GM23338 (cell line): ENCODE data around the gene RNF141. TPM values are rescaled to one million over a fixed set of nuclear protein-coding genes. Genes with fewer than 3 reads are reported as not detected.

Source experiments
- ATAC-seq: fragments of 200-7000 bp; cut with Tn5 transposase; 3 replicates; pipeline ENCODE4 v1.9.1; 2020
- DNase-seq: peaks from one replicate; pipeline ENCODE4 v3.0.0-alpha.2; 2015; ENCODE audit warnings: low spot score
- H2AFZ ChIP-seq: fragments of 200-600 bp; sonication (generic); 2 replicates; pipeline ENCODE4 v1.8.0; 2016; ENCODE audit warnings: antibody characterized with exemption, mild to moderate bottlenecking, moderate library complexity
- H3F3A ChIP-seq: fragments of 200-600 bp; sonication (generic); replicated peaks from 2 replicates; pipeline ENCODE4 v1.8.0; 2017; ENCODE audit warnings: antibody characterized with exemption, mixed run types, low read depth
- H3K27ac ChIP-seq: fragments of 200-600 bp; sonication (generic); 2 replicates; pipeline ENCODE4 v1.6.1; 2016; ENCODE audit warnings: low read depth
- H3K27me3 ChIP-seq: fragments of 200-600 bp; sonication (generic); 2 replicates; pipeline ENCODE4 v1.8.0; 2016; ENCODE audit warnings: mild to moderate bottlenecking, mixed run types, moderate library complexity; ENCODE audit not compliant: insufficient read depth
- H3K36me3 ChIP-seq: fragments of 200-600 bp; sonication (generic); 2 replicates; pipeline ENCODE4 v1.8.0; 2016; ENCODE audit warnings: mild to moderate bottlenecking; ENCODE audit not compliant: insufficient read depth
- H3K4me1 ChIP-seq: fragments of 200-600 bp; sonication (generic); 2 replicates; pipeline ENCODE4 v1.8.0; 2016; ENCODE audit warnings: mild to moderate bottlenecking, moderate library complexity; ENCODE audit not compliant: insufficient read depth
- H3K4me2 ChIP-seq: fragments of 200-600 bp; sonication (generic); 2 replicates; pipeline ENCODE4 v1.7.1; 2017; ENCODE audit warnings: mixed run types
- H3K4me3 ChIP-seq: fragments of 200-600 bp; sonication (generic); 2 replicates; pipeline ENCODE4 v1.6.1; 2016; ENCODE audit warnings: mixed run types
- H3K79me2 ChIP-seq: fragments of 200-600 bp; sonication (generic); replicated peaks from 2 replicates; pipeline ENCODE4 v1.8.0; 2017; ENCODE audit warnings: mild to moderate bottlenecking; ENCODE audit not compliant: insufficient read depth
- H3K9me2 ChIP-seq: fragments of 200-600 bp; sonication (generic); 2 replicates; pipeline ENCODE4 v1.8.0; 2017; ENCODE audit not compliant: insufficient read depth
- H4K20me1 ChIP-seq: fragments of 200-600 bp; sonication (generic); replicated peaks from 2 replicates; pipeline ENCODE4 v1.8.0; 2017; ENCODE audit warnings: mild to moderate bottlenecking; ENCODE audit not compliant: insufficient read depth
- H3K27ac Mint-ChIP-seq: 2 replicates; pipeline ENCODE4 v1.8.0; 2020; ENCODE audit warnings: inconsistent platforms, mild to moderate bottlenecking, moderate library complexity, mixed read lengths
- H3K27me3 Mint-ChIP-seq: 3 replicates; pipeline ENCODE4 v1.8.0; 2022; ENCODE audit warnings: low read depth, mild to moderate bottlenecking, moderate library complexity, mixed read lengths, inconsistent platforms; ENCODE audit not compliant: insufficient read depth, poor library complexity
- H3K36me3 Mint-ChIP-seq: 3 replicates; pipeline ENCODE4 v1.8.0; 2021; ENCODE audit warnings: low read depth, mild to moderate bottlenecking, inconsistent platforms, moderate library complexity, mixed read lengths
- H3K4me1 Mint-ChIP-seq: 3 replicates; pipeline ENCODE4 v1.8.0; 2020; ENCODE audit warnings: mild to moderate bottlenecking, inconsistent platforms, mixed read lengths
- H3K4me3 Mint-ChIP-seq: 3 replicates; pipeline ENCODE4 v1.8.0; 2021; ENCODE audit warnings: moderate library complexity, mild to moderate bottlenecking, inconsistent platforms, mixed read lengths
- H3K9me3 Mint-ChIP-seq: 3 replicates; pipeline ENCODE4 v1.8.0; 2020; ENCODE audit warnings: moderate library complexity, mild to moderate bottlenecking, inconsistent platforms, mixed read lengths
- CREB1 ChIP-seq: fragments of 250-450 bp; sonication (Bioruptor Pico); IDR thresholded peaks from 2 replicates; pipeline ENCODE4 v1.5.0; 2020; ENCODE audit warnings: low read depth, mild to moderate bottlenecking, moderate library complexity
- EZH2 ChIP-seq: fragments of 200-600 bp; sonication (generic); IDR thresholded peaks from one replicate; pipeline ENCODE4 v1.8.0; 2017; ENCODE audit warnings: antibody characterized with exemption, mild to moderate bottlenecking, low read depth; ENCODE audit not compliant: unreplicated experiment
- EZH2phosphoT487 ChIP-seq: fragments of 200-600 bp; sonication (generic); IDR thresholded peaks from one replicate; pipeline ENCODE4 v1.8.1; 2018; ENCODE audit warnings: antibody characterized with exemption; ENCODE audit not compliant: unreplicated experiment
- JUNB ChIP-seq: IDR thresholded peaks from one replicate; pipeline ENCODE4 v1.6.1; 2016; ENCODE audit warnings: antibody characterized with exemption; ENCODE audit not compliant: unreplicated experiment
- NANOG ChIP-seq: IDR thresholded peaks from 2 replicates; pipeline ENCODE4 v1.6.1; 2016; ENCODE audit warnings: antibody characterized with exemption, borderline replicate concordance
- POLR2AphosphoS5 ChIP-seq: IDR thresholded peaks from 2 replicates; pipeline ENCODE4 v1.6.1; 2016; ENCODE audit warnings: antibody characterized with exemption, low read depth
- STAT1 ChIP-seq: IDR thresholded peaks from one replicate; pipeline ENCODE4 v1.6.1; 2016; ENCODE audit warnings: antibody characterized with exemption; ENCODE audit not compliant: unreplicated experiment
- ZNF114 ChIP-seq: fragments of 250-450 bp; sonication (Bioruptor Pico); IDR thresholded peaks from 2 replicates; pipeline ENCODE4 v1.5.0; 2020; ENCODE audit warnings: mild to moderate bottlenecking, moderate library complexity
- ZNF331 ChIP-seq: fragments of 250-450 bp; sonication (Bioruptor Pico); IDR thresholded peaks from 2 replicates; pipeline ENCODE4 v1.5.0; 2020; ENCODE audit warnings: low read depth, mild to moderate bottlenecking, moderate library complexity
- polyA plus RNA-seq: library from polyadenylated mRNA; unstranded; fragments of >200 nt; fragmentation: Nextera tagmentation; extraction: Ambion mirVana; gene quantifications from 2 replicates; pipeline ENCODE4 v1.2.1, GENCODE V29; 2016
- total RNA-seq: library from RNA; depleted of rRNA; stranded (reverse); fragments of >200 nt; shearing (Covaris generic); gene quantifications from 2 replicates; pipeline ENCODE4 v1.2.3, GENCODE V29; 2014
- TF ChIP-seq, protein P1 (sequence below): IDR thresholded peaks from one replicate; pipeline ENCODE4 v1.6.1; 2018; ENCODE audit warnings: antibody characterized with exemption; ENCODE audit not compliant: unreplicated experiment
- TF ChIP-seq, protein P2 (sequence below): fragments of 250-450 bp; sonication (Bioruptor Pico); IDR thresholded peaks from 2 replicates; pipeline ENCODE4 v1.5.0; 2020; ENCODE audit warnings: mild to moderate bottlenecking, moderate library complexity
- TF ChIP-seq, protein P3 (sequence below), 2 experiments: fragments of 200-600 bp in 1 of 2; sonication (generic) in 1 of 2; conservative IDR thresholded peaks; 2 replicates each; pipeline versions ENCODE4 v1.5.1 to v1.6.1; 2016 to 2017; ENCODE audit warnings: antibody characterized with exemption in 2 of 2, low read depth in 2 of 2, mild to moderate bottlenecking in 2 of 2, moderate library complexity in 1 of 2

Gene RNF141
- total and polyA plus RNA-seq, 2 experiments from 2014 or later: 11.4 to 26.9 TPM

- DNase-seq: no peak
- Histone ChIP-seq H4K20me1 (no peaks in the 10 kb centered on the region), H3K36me3 (no peaks in the 10 kb centered on the region), H3K27me3 (no peaks in the 10 kb centered on the region), H3K4me1 (peaks cover 6% of the 10 kb centered on the region), H3K79me2 (no peaks in the 10 kb centered on the region), H3K27ac (no peak overlapping the region), H3K9me2 (0 out of 2 replicates have a peak, but pooled peaks cover 3% of the 10 kb centered on the region), H3K4me3 (no peak overlapping the region), H3F3A (no peaks in the 10 kb centered on the region), H2AFZ (no peak overlapping the region), H3K4me2 (no peak overlapping the region)
- Mint-ChIP-seq H3K27ac (no peak overlapping the region), H3K36me3 (peaks cover 5% of the 10 kb centered on the region; the same call in 2 of the 3 replicates), H3K9me3 (no peaks in the 10 kb centered on the region), H3K27me3 (peaks cover 4% of the 10 kb centered on the region), H3K4me3 (no peak overlapping the region), H3K4me1 (peaks cover 9% of the 10 kb centered on the region; the same call in 2 of the 3 replicates)
- TF ChIP-seq EZH2: no peak
- no peak for TF ChIP-seq ZNF331 (CRISPR knock-in tag)
- no peak for TF ChIP-seq JUNB
- TF ChIP-seq, protein P1, sequence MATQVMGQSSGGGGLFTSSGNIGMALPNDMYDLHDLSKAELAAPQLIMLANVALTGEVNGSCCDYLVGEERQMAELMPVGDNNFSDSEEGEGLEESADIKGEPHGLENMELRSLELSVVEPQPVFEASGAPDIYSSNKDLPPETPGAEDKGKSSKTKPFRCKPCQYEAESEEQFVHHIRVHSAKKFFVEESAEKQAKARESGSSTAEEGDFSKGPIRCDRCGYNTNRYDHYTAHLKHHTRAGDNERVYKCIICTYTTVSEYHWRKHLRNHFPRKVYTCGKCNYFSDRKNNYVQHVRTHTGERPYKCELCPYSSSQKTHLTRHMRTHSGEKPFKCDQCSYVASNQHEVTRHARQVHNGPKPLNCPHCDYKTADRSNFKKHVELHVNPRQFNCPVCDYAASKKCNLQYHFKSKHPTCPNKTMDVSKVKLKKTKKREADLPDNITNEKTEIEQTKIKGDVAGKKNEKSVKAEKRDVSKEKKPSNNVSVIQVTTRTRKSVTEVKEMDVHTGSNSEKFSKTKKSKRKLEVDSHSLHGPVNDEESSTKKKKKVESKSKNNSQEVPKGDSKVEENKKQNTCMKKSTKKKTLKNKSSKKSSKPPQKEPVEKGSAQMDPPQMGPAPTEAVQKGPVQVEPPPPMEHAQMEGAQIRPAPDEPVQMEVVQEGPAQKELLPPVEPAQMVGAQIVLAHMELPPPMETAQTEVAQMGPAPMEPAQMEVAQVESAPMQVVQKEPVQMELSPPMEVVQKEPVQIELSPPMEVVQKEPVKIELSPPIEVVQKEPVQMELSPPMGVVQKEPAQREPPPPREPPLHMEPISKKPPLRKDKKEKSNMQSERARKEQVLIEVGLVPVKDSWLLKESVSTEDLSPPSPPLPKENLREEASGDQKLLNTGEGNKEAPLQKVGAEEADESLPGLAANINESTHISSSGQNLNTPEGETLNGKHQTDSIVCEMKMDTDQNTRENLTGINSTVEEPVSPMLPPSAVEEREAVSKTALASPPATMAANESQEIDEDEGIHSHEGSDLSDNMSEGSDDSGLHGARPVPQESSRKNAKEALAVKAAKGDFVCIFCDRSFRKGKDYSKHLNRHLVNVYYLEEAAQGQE: no peak
- TF ChIP-seq POLR2AphosphoS5: no peak
- TF ChIP-seq, protein P2, sequence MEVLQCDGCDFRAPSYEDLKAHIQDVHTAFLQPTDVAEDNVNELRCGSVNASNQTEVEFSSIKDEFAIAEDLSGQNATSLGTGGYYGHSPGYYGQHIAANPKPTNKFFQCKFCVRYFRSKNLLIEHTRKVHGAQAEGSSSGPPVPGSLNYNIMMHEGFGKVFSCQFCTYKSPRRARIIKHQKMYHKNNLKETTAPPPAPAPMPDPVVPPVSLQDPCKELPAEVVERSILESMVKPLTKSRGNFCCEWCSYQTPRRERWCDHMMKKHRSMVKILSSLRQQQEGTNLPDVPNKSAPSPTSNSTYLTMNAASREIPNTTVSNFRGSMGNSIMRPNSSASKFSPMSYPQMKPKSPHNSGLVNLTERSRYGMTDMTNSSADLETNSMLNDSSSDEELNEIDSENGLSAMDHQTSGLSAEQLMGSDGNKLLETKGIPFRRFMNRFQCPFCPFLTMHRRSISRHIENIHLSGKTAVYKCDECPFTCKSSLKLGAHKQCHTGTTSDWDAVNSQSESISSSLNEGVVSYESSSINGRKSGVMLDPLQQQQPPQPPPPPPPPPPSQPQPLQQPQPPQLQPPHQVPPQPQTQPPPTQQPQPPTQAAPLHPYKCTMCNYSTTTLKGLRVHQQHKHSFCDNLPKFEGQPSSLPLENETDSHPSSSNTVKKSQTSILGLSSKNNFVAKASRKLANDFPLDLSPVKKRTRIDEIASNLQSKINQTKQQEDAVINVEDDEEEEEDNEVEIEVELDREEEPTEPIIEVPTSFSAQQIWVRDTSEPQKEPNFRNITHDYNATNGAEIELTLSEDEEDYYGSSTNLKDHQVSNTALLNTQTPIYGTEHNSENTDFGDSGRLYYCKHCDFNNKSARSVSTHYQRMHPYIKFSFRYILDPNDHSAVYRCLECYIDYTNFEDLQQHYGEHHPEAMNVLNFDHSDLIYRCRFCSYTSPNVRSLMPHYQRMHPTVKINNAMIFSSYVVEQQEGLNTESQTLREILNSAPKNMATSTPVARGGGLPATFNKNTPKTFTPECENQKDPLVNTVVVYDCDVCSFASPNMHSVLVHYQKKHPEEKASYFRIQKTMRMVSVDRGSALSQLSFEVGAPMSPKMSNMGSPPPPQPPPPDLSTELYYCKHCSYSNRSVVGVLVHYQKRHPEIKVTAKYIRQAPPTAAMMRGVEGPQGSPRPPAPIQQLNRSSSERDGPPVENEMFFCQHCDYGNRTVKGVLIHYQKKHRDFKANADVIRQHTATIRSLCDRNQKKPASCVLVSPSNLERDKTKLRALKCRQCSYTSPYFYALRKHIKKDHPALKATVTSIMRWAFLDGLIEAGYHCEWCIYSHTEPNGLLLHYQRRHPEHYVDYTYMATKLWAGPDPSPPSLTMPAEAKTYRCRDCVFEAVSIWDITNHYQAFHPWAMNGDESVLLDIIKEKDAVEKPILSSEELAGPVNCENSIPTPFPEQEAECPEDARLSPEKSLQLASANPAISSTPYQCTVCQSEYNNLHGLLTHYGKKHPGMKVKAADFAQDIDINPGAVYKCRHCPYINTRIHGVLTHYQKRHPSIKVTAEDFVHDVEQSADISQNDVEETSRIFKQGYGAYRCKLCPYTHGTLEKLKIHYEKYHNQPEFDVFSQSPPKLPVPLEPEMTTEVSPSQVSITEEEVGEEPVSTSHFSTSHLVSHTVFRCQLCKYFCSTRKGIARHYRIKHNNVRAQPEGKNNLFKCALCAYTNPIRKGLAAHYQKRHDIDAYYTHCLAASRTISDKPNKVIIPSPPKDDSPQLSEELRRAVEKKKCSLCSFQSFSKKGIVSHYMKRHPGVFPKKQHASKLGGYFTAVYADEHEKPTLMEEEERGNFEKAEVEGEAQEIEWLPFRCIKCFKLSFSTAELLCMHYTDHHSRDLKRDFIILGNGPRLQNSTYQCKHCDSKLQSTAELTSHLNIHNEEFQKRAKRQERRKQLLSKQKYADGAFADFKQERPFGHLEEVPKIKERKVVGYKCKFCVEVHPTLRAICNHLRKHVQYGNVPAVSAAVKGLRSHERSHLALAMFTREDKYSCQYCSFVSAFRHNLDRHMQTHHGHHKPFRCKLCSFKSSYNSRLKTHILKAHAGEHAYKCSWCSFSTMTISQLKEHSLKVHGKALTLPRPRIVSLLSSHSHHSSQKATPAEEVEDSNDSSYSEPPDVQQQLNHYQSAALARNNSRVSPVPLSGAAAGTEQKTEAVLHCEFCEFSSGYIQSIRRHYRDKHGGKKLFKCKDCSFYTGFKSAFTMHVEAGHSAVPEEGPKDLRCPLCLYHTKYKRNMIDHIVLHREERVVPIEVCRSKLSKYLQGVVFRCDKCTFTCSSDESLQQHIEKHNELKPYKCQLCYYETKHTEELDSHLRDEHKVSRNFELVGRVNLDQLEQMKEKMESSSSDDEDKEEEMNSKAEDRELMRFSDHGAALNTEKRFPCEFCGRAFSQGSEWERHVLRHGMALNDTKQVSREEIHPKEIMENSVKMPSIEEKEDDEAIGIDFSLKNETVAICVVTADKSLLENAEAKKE (CRISPR knock-in tag): no peak
- no peak for TF ChIP-seq EZH2phosphoT487
- no peak for TF ChIP-seq STAT1
- no peak for TF ChIP-seq NANOG
- no peak for TF ChIP-seq CREB1 (CRISPR knock-in tag)
- no peak for TF ChIP-seq ZNF114
- TF ChIP-seq, protein P3, sequence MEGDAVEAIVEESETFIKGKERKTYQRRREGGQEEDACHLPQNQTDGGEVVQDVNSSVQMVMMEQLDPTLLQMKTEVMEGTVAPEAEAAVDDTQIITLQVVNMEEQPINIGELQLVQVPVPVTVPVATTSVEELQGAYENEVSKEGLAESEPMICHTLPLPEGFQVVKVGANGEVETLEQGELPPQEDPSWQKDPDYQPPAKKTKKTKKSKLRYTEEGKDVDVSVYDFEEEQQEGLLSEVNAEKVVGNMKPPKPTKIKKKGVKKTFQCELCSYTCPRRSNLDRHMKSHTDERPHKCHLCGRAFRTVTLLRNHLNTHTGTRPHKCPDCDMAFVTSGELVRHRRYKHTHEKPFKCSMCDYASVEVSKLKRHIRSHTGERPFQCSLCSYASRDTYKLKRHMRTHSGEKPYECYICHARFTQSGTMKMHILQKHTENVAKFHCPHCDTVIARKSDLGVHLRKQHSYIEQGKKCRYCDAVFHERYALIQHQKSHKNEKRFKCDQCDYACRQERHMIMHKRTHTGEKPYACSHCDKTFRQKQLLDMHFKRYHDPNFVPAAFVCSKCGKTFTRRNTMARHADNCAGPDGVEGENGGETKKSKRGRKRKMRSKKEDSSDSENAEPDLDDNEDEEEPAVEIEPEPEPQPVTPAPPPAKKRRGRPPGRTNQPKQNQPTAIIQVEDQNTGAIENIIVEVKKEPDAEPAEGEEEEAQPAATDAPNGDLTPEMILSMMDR (conservative IDR thresholded peaks at IDR 0.05; ENCODE audit: low read depth in 2 of 2): no peak
- no peak for ATAC-seq
These were observed 35.0 kb downstream of the RNF141 start for GRCh38 chr11:10506008-10506370.
